GM18907 (cell line): Measurements from ENCODE around the gene HSF4.

Source experiments
- ATAC-seq: cut with Tn5 transposase; IDR thresholded peaks from one replicate; pipeline ENCODE4 v1.9.1; 2021; ENCODE audit warnings: mild to moderate bottlenecking, moderate library complexity; ENCODE audit not compliant: unreplicated experiment

Gene HSF4

GRCh38 chr16:67200491-67200890 is 35.9 kb downstream of the HSF4 start:
- ATAC-seq: no peak

- ATAC-seq: no peak
Observed at GRCh38 chr16:67201411-67202345, 37.1 kb downstream of the HSF4 start.

DNA sequence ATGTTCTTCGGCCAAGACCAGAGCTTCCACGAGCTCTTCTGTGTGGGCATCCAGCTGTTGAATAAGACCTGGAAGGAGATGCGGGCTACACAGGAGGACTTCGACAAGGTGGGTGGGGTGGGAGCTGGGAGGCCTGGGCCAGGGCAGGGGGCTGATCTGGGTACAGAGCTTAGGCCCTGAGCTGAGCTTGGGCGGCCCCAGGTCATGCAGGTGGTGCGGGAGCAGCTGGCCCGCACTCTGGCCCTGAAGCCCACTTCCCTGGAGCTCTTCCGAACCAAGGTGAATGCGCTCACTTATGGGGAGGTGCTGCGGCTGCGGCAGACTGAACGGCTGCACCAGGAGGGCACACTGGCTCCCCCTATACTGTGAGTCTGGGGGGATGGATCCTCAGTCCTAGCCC is 37.9 kb downstream of the HSF4 start:
- no peak for ATAC-seq

DNA sequence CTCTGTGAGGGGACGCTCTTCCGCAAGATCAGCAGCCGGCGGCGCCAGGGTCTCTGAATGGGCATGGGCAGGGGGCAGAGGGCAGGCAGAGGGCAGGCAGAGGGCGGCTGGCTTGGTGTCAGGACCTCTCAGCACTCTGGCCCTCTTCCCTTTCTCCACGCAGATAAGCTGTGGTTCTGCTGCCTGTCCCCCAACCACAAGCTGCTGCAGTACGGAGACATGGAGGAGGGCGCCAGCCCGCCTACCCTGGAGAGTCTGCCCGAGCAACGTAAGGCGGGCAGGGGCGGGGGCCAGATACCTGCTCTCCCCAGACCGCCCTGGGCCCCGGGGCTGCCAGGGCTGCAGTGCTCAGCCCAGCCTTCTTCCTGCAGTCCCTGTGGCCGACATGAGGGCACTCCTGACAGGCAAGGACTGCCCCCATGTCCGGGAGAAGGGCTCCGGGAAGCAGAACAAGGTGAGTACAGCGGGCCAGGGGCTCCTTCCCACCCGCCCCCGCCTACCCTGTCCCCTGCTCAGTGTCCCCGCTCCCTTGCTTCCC is 38.5 kb downstream of the HSF4 start:
- no peak for ATAC-seq

- no peak for ATAC-seq
Observed at GRCh38 chr16:67204076-67204475, 39.5 kb downstream of the HSF4 start.

DNA sequence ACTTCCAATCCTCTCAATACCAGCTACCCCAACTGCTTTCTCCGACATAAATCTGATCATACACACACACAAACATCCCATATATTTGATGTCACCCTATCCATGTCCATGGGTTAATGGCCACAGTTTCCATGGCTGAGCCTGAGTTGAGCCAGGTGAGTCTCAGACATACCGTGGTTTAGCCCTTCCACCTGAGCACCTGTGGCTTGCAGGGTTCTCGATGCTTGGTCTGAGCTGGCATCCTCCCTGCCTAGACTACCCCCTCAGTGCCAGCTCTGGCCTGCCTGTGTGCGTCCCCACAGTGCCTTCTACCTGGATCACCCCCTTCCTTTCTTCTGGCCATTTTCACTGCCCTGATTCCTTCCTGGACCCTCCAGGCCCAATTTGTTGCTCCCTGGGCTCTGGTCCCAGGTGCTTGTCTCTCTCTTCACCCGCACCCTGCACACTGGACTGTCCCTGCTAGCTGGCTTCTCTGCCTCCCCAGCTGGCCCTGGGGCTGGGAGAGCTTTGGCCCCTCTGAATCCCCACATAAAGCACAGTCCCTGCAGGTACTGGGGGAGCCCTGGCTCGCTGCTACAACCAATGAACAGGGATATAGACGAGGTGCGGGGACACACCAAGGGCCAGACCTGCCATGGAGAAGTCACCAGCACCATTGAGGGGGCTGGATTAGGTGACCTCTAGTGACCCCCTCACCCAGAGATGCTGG is 41.7 kb downstream of the HSF4 start:
- no peak for ATAC-seq

DNA sequence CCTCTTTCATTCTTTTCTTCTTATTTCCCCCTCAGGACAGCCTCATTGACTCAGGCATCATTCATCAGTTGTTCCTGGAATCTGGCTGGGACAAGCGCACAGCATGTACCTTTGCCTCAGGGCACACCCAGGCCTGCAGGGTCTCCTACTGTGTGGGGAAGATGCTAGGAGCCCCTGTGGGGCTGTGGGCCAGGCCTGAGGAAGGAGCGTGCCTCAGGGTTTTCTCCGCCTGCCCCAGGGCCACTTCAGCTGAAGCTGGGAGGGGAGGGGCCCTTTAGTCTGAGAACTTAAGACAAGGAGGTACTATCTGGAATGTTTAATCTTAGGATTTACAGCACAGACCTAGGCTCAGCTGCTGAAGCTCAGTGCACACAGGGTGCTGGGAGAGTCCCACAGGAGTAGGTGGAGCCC is 42.3 kb downstream of the HSF4 start:
- ATAC-seq: no peak

DNA sequence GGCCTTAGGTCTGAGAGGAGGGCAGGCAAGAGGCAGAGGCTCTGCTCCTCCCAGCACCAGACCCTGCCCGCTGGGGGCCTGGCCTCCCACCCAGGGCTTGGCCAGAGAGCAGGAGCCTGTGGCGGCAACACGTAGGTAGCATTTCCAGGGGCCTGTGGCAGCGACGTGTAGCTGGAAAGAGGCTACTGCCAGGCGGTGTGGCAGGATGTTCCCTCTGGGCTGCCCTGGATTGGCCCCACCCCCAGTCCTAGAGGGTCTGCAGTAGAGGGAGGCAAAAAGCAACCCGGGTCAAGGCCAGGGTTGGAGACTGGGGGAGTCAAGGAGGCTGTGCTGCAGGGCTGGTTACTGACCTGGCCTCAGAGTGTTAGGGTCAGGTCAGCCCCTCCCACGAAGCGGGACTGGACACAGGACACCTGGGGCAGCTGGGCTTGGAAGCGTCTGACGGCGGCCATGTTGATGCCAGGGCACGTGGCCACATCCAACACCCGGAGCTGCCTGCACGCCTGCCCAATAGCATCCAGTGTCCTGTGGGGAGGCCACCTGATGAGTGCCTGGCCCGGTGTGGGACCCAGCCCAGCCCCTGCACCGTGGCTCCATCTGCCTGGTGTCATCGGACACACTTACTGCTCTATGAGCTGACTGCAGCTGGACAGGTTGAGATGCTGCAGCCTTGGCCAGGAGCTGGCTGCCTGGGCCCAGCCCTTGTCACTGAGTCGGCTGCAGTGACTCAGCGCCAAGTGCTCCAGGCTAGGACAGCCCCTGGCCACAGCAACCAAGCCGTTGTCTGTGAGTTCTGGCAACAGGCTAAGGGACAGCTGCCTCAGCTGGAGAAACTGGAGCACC is 42.9 kb downstream of the HSF4 start:
- ATAC-seq: no peak

DNA sequence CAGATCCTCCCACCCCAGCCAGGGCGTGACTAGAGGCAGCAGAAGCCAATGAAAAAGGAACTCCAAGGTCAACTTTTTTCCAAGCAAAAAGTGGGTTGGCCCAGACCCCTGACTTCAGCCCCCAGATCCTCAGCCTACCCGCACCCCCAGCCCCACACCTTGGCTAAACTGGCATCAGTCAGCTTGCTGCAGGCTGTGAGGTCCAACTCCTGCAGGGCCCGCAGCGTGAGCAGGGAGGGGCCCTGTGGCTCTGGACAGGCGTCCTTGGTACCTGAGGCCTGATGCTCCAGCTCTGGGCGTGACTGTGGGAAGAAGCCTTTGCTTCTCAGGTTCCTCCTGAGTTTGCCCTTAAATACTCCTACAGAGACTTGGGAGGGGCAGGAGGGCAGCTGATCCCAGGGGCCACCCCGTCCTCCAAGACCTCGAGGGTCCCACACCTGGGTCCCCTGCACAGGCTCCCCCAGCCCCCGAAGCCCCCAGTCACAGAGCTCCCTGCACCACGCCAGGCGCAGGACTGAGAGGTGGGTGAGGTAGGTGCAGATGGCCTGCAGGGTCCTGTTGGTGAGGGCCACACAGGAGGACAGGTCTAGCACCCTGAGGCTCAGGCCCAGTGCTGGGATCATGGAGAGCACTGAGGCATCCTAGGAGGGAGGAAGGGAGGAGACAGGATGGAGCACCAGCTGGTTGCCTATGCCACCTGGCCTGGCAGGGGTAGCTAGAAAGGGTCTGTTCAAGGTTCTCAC is 43.8 kb downstream of the HSF4 start:
- ATAC-seq: no peak

DNA sequence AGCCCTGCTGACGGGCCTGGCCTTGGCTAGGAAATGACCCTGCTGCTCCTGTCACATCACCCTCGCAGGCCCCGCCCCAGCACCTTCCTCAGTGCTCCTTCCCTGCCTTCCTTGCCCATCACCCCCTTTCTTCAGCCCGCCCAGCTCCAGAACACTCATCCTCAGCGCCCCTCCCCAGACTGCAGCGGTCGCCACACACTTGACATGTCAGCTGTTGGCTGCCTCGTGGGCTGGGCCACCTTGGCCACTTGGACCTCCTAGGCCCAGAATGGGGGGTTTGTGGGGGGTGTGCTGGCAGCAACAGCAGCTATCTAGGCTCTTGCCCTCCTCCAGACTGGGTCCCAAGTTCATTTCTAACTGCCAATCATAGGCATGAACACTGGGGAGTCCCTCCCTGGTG is 45.0 kb downstream of the HSF4 start:
- ATAC-seq: no peak

DNA sequence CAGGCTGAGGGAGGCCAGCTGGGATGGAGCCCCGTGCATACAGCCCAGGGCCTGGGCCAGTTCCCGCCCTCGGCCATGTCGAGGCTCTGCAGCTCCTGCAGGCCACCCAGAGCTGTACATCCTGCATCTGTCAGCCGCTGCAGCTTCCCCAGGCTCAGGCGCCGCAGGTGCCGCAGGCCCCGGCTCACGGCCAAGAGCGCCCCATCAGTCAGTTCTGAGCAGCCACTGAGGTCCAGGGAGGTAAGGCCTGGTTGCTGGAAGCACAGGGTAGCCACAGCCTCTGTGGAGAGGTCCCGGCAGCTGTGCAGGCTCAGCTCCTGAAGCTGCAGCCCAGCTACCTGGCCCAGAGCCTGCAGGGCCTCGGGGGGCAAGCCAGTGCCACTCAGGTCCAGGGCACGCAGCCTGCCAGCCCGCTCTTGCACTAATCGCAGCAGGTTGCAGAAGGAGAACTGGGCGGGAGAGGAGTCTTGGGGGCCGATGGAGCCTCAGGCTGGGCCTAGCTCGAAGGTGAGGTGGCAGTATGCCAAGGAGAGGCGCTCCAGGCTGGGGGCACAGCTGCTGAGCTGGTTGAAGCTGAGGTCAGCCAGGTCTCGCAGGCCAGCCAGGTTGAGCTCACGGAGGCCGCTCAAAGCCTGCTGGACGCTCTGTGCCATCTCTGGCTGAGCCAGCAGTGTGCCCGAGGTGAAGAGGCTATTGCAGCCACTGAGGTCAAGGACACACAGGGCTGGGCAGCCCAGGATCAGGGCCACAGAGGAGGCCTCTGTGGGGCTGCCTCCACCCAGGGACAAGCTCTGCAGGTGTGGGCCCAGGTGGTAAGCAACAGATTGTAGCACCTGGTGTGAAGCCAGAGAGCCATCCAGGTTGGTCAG is 45.8 kb downstream of the HSF4 start:
- ATAC-seq: no peak

- no peak for ATAC-seq
Observed at GRCh38 chr16:67211674-67212073, 47.1 kb downstream of the HSF4 start.

GRCh38 chr16:67212766-67213165 is 48.2 kb downstream of the HSF4 start:
- no peak for ATAC-seq

DNA sequence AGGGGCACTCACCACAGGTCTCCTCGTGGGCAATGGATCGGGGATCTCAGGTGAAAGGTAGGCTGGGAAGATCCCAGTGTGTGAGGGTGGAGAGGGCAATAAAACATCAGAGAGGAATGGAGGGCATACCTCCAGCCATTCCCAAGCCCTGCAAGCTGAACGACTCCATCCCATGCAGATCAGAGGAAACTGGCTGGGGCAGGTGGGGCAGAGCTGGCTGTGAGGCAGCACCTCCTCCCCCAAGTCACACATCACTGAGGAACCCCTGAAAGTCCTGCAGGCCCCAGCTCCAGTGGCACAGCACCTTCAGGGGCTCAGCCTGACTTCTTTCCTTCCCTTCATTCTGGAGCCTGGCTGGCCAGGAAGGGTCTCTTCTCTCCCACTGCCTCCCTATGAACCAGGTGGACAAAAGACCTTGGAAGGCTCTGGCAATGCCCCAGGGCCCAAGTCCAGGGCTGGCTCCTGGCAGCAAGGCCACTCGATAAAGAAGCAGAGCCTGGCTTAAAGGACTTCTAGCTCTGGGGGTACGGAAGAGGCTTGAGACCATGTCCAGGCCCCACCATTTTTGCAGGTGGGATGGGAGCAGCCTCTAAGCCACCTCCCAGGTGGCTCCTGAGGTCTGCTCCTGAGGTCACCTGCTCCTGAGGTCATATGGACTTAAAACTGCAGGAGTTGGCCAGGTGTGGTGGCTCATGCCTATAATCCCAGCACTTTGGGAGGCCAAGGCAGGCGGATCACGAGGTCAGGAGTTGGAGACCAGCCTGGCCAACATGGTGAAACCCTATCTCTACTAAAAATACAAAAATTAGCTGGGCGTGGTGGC is 48.9 kb downstream of the HSF4 start:
- ATAC-seq: no peak

DNA sequence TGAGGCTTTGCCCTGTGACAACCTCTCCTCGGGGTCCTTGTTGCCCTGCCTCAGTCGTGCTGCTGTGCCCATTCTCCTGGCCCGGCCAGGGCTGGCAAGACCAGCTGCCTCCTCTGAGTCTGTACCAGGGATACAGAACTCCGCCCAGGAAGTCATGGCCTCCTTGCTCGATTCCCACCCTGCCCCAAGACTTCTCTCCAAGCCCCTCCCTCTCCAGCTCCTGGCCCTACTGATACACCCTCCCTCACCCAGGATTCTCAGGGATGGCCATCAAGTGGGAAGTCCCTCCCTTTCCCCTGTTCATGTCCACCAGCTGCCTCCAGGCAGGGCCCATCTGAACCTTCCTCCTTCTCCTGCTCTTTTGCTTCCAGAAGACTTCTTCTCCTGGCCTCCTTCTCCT is 51.2 kb downstream of the HSF4 start:
- ATAC-seq: no peak

- ATAC-seq: no peak
Observed at GRCh38 chr16:67216612-67217490, 52.3 kb downstream of the HSF4 start.
